GM19438 (cell line): ENCODE results near the gene GNAL.

Source experiments
- ATAC-seq: cut with Tn5 transposase; IDR thresholded peaks from one replicate; pipeline ENCODE4 v1.9.1; 2021; ENCODE audit warnings: low read depth; ENCODE audit not compliant: unreplicated experiment

GNAL gene

GRCh38 chr18:11719050-11719449 is 30.0 kb downstream of the GNAL start:
- ATAC-seq: no peak

GRCh38 chr18:11719621-11720020 is 30.6 kb downstream of the GNAL start:
- ATAC-seq: no peak

DNA sequence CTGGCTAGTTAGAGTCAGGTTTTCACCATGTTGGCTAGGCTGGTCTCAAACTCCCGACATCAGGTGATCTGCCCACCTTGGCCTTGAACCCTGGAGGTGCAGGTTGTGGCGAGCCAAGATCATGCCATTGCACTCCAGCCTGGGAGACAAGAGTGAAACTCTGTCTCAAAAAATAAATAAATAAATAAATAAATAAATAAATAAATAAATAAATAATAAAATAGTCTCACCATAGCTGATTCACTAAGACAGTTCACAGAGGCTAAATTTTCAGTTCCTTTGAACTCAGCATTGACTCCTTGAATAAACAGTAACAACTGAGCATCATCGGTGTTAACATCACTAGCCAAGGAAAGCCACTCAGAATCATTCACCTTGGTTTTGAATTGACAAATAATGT is 32.7 kb downstream of the GNAL start:
- ATAC-seq: no peak

DNA sequence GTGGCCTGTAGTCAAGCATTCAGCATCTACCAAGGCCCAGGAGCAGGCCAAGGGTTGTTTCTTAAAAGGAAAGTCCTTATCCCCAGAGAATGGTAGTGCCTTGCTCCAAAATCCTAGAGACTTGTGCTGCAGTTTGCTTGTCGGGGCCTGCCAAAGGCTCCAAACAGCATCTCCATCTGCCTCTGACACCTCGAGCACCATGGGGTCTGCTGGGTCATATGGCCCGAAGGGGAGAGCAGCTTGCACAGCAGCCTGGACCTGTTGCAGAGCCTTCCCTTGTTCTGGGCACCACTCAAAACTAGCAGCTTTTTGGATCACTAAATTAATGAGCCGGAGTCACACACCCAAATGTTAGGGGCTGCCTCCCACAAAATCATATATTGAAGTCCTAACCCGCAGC is 35.7 kb downstream of the GNAL start:
- ATAC-seq: no peak

DNA sequence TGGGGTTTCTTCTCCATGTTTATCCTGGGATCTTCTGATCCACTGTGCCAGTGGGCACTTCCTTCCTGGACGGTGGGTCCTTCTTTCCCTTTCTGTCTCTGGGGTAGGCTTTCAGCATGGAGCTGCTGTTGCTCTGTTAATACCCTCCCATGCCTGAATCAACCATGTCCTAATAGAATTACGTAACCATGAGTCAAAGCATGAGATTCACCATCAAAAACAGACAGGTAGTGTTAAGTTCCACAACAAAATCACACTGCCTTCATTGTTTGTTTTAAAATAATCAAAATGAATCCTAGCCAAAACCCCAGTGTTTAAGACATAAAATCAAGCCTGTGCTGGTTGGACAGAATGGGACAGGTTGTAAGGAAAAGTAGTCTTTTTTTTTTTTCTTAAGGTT is 37.5 kb downstream of the GNAL start:
- no peak for ATAC-seq

- ATAC-seq: no peak
Measured at GRCh38 chr18:11728249-11728648, 39.2 kb downstream of the GNAL start.

- no peak for ATAC-seq
Measured at GRCh38 chr18:11729556-11729955, 40.5 kb downstream of the GNAL start.

DNA sequence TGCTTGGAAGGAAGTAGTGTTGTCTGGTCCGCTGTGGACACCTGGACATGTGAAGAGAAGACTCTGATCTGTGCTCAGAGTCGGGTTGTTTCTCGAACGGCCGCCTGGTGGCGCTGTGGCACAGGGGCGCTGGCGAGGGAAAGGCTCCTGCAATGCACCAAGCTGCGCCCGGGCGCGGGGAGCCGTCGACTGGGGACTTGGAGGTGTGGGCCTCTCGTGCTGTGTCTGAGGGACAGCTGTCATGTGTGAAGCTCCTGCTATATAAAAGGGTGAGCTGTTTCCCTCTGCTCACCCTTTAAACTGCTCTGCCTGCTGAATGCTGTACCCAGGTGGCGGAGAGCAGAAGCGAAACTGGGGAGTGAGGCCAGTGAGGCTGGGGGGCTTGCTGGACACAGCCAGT is 44.0 kb downstream of the GNAL start:
- ATAC-seq: no peak

DNA sequence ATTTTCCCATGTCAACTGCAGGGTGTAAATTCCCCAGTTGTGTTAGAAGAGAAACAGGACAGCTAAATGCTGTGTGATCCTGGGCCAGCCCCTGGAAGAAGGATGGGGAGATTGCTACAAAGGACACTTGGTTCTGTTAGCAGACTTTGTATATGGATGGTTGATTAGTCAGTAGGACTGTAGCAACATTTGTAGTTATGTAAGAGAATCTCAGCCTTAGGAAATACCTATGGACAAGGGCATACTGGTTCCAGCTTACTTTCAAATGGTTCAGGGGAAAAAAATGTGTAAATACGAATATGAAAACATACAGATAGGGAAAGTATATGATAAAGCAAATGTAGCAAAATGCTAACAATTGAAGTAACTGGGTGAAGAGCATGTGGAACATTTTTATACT is 47.6 kb downstream of the GNAL start:
- no peak for ATAC-seq

DNA sequence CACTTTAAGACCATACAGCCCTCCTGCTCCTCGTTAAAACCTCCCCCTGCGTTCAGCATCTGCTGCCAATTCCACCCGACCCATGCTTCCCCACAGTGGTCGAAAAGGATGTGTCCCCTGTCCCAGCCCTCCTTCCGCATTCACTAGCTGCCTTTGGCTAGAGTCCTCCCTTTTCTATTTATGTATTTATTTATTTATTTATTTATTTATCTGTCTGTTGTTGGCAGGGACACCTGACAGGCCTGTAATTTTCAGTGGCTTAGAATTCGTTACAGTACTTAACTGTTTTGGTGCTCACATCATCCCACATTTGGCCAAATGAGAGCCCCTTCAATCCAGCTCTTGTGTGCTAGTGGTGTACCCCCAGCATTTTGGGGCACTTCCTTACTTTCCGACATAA is 50.8 kb downstream of the GNAL start:
- ATAC-seq: no peak

DNA sequence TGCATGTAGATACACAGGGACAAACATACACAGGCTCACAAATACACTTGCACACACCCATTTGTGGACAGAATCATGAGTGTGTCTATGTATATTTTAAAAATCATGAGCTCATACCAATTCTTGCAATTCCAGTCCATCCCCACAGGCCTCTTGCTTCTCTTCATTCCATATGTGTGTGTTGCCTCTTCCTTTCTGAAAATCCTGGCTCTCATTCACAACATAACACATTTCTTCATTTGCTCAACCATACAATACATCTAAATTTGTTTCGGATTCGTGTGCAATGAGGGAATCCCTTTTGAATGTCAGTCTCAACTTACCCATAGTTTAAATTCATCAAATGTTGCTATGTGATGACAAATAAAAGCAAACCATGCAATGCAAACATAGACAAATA is 51.4 kb downstream of the GNAL start:
- ATAC-seq: no peak

GRCh38 chr18:11741505-11742145 is 52.6 kb downstream of the GNAL start:
- no peak for ATAC-seq

DNA sequence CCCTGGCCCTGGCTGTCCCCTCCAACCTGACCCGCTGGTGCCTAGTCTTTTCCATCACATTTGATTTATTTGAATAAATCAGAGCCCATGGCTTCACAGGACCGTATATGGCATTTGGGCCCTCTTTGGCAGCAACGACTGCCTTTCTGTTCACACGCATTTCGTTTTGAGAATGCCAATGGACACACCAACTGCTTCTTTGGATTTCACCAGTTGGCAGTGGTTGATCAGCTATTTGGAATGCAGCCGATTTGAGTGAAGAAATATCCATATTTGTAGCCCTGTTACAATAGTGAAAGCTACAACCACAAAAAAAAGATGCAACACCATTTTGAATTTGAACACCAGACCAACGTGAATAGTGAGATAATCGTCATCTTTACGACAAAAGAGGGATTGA is 56.5 kb downstream of the GNAL start:
- ATAC-seq: no peak

DNA sequence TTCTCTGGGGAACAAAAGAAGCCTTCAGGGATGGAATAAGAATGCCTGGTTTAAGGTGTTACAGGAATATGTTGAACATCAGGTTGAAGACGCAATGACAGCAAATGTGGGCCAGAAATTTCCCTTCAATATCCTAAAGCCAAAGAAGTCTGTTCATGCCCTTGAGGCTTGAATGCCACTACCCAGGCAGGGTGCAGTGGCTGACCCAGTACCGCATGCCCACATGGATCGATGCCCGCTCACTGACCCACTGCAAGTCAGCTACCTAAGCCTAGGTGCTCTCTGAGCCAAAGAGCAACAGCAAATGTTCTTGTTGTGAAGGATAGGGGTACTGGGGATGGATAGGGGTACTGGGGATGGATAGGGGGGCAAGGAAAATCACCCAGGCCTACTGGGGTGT is 58.2 kb downstream of the GNAL start:
- ATAC-seq: no peak

DNA sequence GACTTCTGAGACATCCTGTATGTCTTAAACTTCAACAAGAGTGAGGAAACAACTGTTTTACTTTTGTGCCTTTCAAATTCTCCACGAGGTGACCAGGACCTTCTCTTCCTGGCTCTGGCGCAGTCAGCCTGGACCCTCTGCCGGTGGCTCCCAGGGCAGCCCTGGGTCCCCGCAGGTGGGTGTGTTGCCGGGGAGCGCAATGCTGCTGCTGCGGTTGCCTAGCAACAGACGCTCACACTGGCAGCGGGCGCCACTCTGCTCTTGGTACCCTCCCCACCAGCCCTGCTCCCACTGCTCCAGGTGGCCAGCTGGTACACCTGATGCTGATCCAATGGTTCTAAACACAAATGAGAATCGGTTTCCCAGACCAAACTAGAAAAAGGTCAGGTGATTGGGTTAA is 58.7 kb downstream of the GNAL start:
- no peak for ATAC-seq

- no peak for ATAC-seq
Measured at GRCh38 chr18:11749305-11749704, 60.2 kb downstream of the GNAL start.

- no peak for ATAC-seq
Measured at GRCh38 chr18:11750171-11750570, 61.1 kb downstream of the GNAL start.

DNA sequence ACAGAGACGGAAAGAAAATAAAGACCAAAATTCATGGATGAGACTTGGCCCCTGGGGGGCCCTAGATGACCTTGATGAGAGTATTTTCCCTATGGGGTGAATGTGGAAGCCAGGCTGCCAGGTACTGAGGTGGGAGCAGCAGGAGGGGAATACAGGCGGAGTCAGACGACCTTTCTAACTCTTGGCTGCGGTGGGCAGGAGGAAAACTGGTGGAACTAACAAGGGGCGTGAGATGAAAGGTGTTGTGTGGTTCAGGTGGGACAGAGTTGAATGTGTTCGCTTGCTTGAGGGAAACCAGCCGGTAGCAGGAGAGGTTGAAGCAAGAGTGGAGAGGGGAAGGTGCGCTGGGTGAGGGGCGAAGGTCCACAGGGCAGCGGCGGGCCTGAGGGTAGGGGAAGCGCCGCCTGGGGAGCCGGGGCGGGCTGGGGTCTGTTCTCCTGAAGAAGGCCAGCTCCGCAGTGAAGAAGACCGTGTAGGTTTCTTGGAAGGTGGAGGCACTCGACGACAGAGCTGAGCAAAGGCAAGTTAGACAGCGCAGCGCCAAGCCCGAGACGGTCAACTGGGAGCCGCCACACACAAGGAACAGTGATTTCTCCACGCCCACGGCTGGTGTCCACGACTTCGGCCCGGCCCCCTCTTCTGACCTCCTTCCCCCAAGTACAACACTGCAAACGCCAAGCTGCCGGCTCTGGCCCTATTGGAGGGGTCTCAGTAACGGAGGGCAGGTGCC is 61.7 kb downstream of the GNAL start:
- no peak for ATAC-seq

DNA sequence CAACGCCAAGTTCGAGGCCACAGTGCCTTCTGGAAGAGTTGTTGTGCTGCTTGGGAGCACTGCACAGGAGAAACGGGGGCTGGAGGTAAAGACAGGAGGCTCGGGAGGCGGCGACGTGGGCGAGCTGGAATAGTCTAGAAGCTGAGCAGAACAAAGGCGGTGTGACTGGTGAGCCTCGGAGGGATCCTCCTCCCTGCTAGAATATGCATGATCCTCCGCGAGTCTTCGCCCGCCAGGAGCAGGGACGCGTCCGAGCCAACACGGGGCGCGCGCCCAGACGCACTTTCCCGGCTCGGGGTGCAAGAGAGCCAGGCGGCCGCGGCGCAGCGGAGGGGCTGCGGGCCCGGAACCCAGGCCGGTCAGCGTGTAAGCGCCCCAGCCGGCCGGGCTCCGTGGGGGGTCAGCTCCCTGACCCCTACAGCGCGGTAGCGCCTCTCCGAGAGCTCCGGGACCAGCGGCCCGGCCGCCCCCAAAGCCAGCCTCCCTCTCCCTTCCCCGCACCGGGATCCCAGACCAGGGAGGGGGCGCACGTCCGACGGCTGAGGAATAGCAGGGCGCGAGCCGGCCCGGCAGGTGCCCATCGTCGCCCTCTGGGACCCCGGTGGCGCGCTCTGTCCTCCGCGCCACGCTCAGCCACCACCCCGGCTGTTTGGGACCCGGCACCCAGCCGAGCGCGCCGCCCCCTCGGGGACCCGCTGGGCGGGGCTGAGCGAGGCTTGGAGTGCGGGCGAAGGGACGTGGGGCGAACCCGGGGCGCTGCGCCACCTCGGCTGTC is 62.5 kb downstream of the GNAL start:
- no peak for ATAC-seq

GRCh38 chr18:11752116-11752911 is 63.2 kb downstream of the GNAL start:
- ATAC-seq: no peak

GRCh38 chr18:11754979-11755378 is 65.9 kb downstream of the GNAL start:
- ATAC-seq: no peak
